ENCODE results near the gene HCAR2.

Gene HCAR2

GRCh38 chr12:122740351-122740750 lies 37.2 kb upstream of the HCAR2 start:
- POLR2A ChIA-PET = no interaction called here
- no peak overlapping the region for H3K4me3 ChIP-seq (ENCODE audit: low read depth, low read length)
- TF ChIP-seq CTCF (IDR thresholded peaks at IDR 0.05; ENCODE audit: insufficient read depth, low read length, missing control alignments) = no peak
- CTCF ChIA-PET = no interaction called here
- DNase-seq (ENCODE audit: low read depth, low spot score) = no peak

- TF ChIP-seq CTCF (IDR thresholded peaks at IDR 0.05; ENCODE audit: insufficient read depth, low read length, missing control alignments) = no peak
- ChIA-PET POLR2A (no interaction called here), CTCF (interaction anchor here (1.0 kb wide), 1 partner anchor 55 kb away, joined by 3 read pairs; no protein-coding TSS in a partner anchor)
- DNase-seq (ENCODE audit: low read depth, low spot score) = no peak
- H3K4me3 ChIP-seq (ENCODE audit: low read depth, low read length) = no peak overlapping the region
Observed at GRCh38 chr12:122738571-122738970, 35.4 kb upstream of the HCAR2 start.

GRCh38 chr12:122732611-122733010 lies 29.5 kb upstream of the HCAR2 start:
- DNase-seq (ENCODE audit: low read depth, low spot score) = no peak
- POLR2A ChIA-PET = no interaction called here
- no peak overlapping the region for H3K4me3 ChIP-seq (ENCODE audit: low read depth, low read length)
- CTCF ChIA-PET = no interaction called here
- TF ChIP-seq CTCF (IDR thresholded peaks at IDR 0.05; ENCODE audit: insufficient read depth, low read length, missing control alignments) = no peak

GRCh38 chr12:122732170-122732569 lies 29.0 kb upstream of the HCAR2 start:
- H3K4me3 ChIP-seq (ENCODE audit: low read depth, low read length) = no peak overlapping the region
- ChIA-PET CTCF (no interaction called here), POLR2A (no interaction called here)
- TF ChIP-seq CTCF (IDR thresholded peaks at IDR 0.05; ENCODE audit: insufficient read depth, low read length, missing control alignments) = no peak
- no peak for DNase-seq (ENCODE audit: low read depth, low spot score)

- no peak for DNase-seq (ENCODE audit: low read depth, low spot score)
- no peak within 1 kb of the TSS for H3K4me3 ChIP-seq (ENCODE audit: low read depth, low read length)
- CTCF ChIA-PET = no interaction called here
- TF ChIP-seq CTCF (IDR thresholded peaks at IDR 0.05; ENCODE audit: insufficient read depth, low read length, missing control alignments) = no peak
- POLR2A ChIA-PET = no interaction called here
Observed at GRCh38 chr12:122730215-122731014, 27.3 kb upstream of the HCAR2 start, which contains the start of gene HCAR1. Gene HCAR1, minus strand, starts transcription at chr12:122730844. Its CDS starts 505 bp downstream, at chr12:122730339.

GRCh38 chr12:122729583-122730214 lies 26.5 kb upstream of the HCAR2 start:
- ChIA-PET POLR2A (no interaction called here), CTCF (no interaction called here)
- DNase-seq (ENCODE audit: low read depth, low spot score) = no peak
- no peak overlapping the region for H3K4me3 ChIP-seq (ENCODE audit: low read depth, low read length)
- no peak for TF ChIP-seq CTCF (IDR thresholded peaks at IDR 0.05; ENCODE audit: insufficient read depth, low read length, missing control alignments)
